ENCODE measurements around the gene RERE.

Gene RERE

DNA sequence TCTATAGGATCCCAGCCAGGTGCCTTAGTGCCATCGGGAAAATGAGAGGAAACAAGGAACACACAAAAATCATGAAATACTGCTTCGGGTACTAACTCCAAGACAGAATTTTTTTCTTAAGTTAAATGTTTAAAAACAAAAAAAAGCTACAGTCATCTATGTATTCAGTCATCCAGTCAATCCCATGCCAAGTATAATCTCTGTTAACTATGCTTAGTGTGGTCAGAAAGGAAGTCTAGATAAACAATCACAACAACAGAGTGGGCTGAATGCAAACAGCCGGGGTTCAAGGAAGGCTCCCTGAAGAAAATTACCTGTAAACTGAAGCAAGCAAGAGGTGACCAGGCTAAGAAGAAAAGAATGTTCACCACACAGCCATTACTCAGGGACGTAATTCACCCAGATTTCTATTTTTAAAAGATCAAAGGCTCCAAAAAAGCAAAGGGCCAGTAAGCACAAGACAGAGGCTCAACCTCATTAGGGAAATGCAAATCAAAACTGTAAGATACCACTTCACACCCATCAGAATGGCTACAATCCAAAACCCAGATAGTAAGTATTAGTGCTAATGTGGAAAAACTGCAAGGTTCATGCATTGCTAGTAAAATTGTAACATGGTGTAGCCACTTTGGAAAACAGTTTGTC, 53.0 kb downstream of the RERE start:
- TF ChIP-seq TCF12 (IDR thresholded peaks at IDR 0.05; ENCODE audit: low read depth) = no peak

DNA sequence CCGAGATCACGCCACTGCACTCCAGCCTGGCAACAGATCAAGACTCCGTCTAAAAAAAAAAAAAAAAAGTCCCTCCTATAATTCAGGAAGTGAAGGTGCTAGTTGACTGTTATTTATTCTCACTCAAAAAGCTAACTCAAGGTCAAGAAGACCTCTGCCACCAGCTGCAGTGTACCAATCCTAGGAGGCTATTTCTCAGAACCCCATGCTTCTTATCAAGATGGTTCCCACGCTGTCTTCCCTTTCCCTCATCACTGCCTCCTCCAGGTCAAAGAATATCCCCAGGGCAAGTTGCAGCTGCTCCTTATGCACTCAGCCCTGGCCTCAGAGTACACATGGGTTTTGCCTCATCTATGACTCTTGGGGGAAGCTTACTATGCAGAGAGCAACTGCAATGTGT, 53.6 kb downstream of the RERE start:
- no peak for TF ChIP-seq EGR1 (IDR thresholded peaks at IDR 0.05)
- TF ChIP-seq TAF1 (IDR thresholded peaks at IDR 0.05; ENCODE audit: low read depth) = no peak
- TF ChIP-seq EP300 (IDR thresholded peaks at IDR 0.05; ENCODE audit: borderline replicate concordance) = no peak
- TF ChIP-seq TEAD4 (IDR thresholded peaks at IDR 0.05) = no peak
- TF ChIP-seq, protein P1, sequence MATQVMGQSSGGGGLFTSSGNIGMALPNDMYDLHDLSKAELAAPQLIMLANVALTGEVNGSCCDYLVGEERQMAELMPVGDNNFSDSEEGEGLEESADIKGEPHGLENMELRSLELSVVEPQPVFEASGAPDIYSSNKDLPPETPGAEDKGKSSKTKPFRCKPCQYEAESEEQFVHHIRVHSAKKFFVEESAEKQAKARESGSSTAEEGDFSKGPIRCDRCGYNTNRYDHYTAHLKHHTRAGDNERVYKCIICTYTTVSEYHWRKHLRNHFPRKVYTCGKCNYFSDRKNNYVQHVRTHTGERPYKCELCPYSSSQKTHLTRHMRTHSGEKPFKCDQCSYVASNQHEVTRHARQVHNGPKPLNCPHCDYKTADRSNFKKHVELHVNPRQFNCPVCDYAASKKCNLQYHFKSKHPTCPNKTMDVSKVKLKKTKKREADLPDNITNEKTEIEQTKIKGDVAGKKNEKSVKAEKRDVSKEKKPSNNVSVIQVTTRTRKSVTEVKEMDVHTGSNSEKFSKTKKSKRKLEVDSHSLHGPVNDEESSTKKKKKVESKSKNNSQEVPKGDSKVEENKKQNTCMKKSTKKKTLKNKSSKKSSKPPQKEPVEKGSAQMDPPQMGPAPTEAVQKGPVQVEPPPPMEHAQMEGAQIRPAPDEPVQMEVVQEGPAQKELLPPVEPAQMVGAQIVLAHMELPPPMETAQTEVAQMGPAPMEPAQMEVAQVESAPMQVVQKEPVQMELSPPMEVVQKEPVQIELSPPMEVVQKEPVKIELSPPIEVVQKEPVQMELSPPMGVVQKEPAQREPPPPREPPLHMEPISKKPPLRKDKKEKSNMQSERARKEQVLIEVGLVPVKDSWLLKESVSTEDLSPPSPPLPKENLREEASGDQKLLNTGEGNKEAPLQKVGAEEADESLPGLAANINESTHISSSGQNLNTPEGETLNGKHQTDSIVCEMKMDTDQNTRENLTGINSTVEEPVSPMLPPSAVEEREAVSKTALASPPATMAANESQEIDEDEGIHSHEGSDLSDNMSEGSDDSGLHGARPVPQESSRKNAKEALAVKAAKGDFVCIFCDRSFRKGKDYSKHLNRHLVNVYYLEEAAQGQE (IDR thresholded peaks at IDR 0.05; ENCODE audit: low read depth) = no peak
- TF ChIP-seq YY1 (IDR thresholded peaks at IDR 0.05; ENCODE audit: low read depth) = no peak
- no peak for TF ChIP-seq TCF12 (IDR thresholded peaks at IDR 0.05; ENCODE audit: low read depth)

DNA sequence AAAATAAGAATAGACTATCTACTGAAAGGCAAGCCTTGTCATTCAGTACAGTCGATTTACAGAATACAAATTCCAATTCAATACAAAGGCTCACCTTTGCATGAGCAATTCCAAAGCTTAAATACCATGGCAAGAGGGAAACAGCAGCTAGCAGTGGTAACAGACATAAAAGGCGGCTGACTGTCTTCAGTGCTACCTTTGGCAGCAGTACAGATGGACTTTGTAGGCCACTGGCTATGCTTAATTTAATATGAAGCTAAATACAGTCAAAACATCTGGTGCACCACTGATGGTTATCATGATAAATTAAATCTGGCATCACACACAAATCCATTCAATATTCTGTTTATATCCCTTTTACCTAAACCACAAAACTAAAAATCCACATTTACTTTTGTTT, 62.4 kb downstream of the RERE start:
- TF ChIP-seq TCF12 (IDR thresholded peaks at IDR 0.05; ENCODE audit: low read depth) (no peak), CEBPB (IDR thresholded peaks at IDR 0.05) (no peak), NFIC (IDR thresholded peaks at IDR 0.05) (no peak), CREB1 (IDR thresholded peaks at IDR 0.05; ENCODE audit: low read depth) (no peak), FOXM1 (IDR thresholded peaks at IDR 0.05; ENCODE audit: borderline replicate concordance, low read depth) (no peak), TAF1 (IDR thresholded peaks at IDR 0.05; ENCODE audit: low read depth) (no peak), EGR1 (IDR thresholded peaks at IDR 0.05) (no peak), RAD21 (IDR thresholded peaks at IDR 0.05; ENCODE audit: low read depth) (no peak)
- TF ChIP-seq, protein P1 (IDR thresholded peaks at IDR 0.05; ENCODE audit: low read depth) = no peak
- TF ChIP-seq, protein P2, sequence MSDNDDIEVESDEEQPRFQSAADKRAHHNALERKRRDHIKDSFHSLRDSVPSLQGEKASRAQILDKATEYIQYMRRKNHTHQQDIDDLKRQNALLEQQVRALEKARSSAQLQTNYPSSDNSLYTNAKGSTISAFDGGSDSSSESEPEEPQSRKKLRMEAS (IDR thresholded peaks at IDR 0.05) = no peak

DNA sequence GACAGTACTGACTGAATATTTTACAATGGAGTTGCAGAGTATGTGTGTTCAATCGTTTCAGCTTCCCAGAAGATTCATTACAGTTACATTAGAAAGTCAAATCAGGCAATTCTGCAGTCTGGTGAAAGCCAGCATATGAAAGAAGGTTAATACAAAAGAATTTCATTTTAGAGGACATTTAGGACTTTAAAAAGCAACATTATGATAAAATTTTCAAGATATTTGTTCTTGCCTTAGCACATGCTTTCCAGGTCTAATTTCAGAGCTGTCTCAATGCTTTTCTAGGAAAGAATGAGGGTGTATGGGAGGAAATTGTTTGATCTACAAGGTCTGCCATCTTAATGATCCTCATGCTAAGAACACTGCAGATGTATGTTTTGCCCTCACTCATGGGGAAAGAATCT, 63.2 kb downstream of the RERE start:
- TF ChIP-seq NFIC (IDR thresholded peaks at IDR 0.05) (no peak), YY1 (IDR thresholded peaks at IDR 0.05; ENCODE audit: low read depth) (no peak), EGR1 (IDR thresholded peaks at IDR 0.05) (no peak), CEBPB (IDR thresholded peaks at IDR 0.05) (no peak), TAF1 (IDR thresholded peaks at IDR 0.05; ENCODE audit: low read depth) (no peak), TCF12 (IDR thresholded peaks at IDR 0.05; ENCODE audit: low read depth) (no peak), CREB1 (IDR thresholded peaks at IDR 0.05; ENCODE audit: low read depth) (no peak)

DNA sequence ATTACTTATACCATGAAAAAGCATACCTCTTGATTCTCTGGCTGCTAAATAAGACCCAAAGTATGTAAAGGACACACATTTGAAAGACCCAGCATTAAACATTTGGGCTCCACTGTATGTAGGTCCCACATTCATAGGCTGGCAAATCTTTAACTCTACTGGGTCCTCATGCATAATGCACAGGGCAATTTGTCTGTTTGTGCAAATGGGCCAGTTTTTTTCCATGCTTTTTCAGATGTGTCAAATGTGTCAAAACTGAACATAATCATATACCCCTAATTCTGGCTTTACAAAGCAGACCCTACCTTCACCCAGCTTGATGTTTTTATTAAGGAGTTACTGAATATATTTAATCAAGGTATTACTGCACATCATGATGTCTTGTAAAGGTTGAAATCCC, 63.7 kb downstream of the RERE start:
- TF ChIP-seq, protein P1 (IDR thresholded peaks at IDR 0.05; ENCODE audit: low read depth) = no peak
- no peak for TF ChIP-seq CEBPB (IDR thresholded peaks at IDR 0.05)
- TF ChIP-seq, protein P2 (IDR thresholded peaks at IDR 0.05) = no peak
- TF ChIP-seq TCF12 (IDR thresholded peaks at IDR 0.05; ENCODE audit: low read depth) = no peak
- no peak for TF ChIP-seq RAD21 (IDR thresholded peaks at IDR 0.05; ENCODE audit: low read depth)
- TF ChIP-seq CREB1 (IDR thresholded peaks at IDR 0.05; ENCODE audit: low read depth) = no peak
- TF ChIP-seq FOXM1 (IDR thresholded peaks at IDR 0.05; ENCODE audit: borderline replicate concordance, low read depth) = no peak
- no peak for TF ChIP-seq TEAD4 (IDR thresholded peaks at IDR 0.05)
- TF ChIP-seq TAF1 (IDR thresholded peaks at IDR 0.05; ENCODE audit: low read depth) = no peak
- TF ChIP-seq, protein P3, sequence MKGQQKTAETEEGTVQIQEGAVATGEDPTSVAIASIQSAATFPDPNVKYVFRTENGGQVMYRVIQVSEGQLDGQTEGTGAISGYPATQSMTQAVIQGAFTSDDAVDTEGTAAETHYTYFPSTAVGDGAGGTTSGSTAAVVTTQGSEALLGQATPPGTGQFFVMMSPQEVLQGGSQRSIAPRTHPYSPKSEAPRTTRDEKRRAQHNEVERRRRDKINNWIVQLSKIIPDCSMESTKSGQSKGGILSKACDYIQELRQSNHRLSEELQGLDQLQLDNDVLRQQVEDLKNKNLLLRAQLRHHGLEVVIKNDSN (IDR thresholded peaks at IDR 0.05) = no peak

Measured in Ishikawa (cell line).